HepG2 (cell line): ENCODE results near the gene AGAP1. TPM values are rescaled to one million over a fixed set of nuclear protein-coding genes. Genes with fewer than 3 reads are reported as not detected.
A peak's percentile ranks its signal among the peaks of the same experiment; 100 is the strongest.

ENCODE experiments used
- BRCA1 ChIP-seq: sonication (generic); formaldehyde crosslinking; IDR thresholded peaks from 2 replicates; pipeline ENCODE4 v1.4.0; 2020; ENCODE audit warnings: missing genetic modification reagents
- CENPT ChIP-seq: sonication (generic); formaldehyde crosslinking; IDR thresholded peaks from 2 replicates; pipeline ENCODE4 v1.8.0; 2022; ENCODE audit warnings: low read depth, mild to moderate bottlenecking, moderate library complexity, missing genetic modification reagents
- MIER3 ChIP-seq: IDR thresholded peaks from 2 replicates; pipeline ENCODE4 v1.6.1; 2016; ENCODE audit warnings: missing compliant biosample characterization, borderline replicate concordance
- MTF1 ChIP-seq: sonication (generic); formaldehyde crosslinking; IDR thresholded peaks from 2 replicates; pipeline ENCODE4 v1.5.0; 2020; ENCODE audit warnings: missing genetic modification reagents
- PHF20 ChIP-seq: sonication (generic); formaldehyde crosslinking; IDR thresholded peaks from 2 replicates; pipeline ENCODE4 v1.5.0; 2020; ENCODE audit warnings: mild to moderate bottlenecking, missing genetic modification reagents
- PLRG1 ChIP-seq: fragments of 450-650 bp; conservative IDR thresholded peaks from 2 replicates; pipeline ENCODE4 v1.6.1; 2016
- RELA ChIP-seq: sonication (generic); formaldehyde crosslinking; IDR thresholded peaks from 2 replicates; pipeline ENCODE4 v1.4.0; 2020; ENCODE audit warnings: missing genetic modification reagents
- SNRNP70 ChIP-seq: fragments of 200-400 bp; formaldehyde crosslinking; IDR thresholded peaks from 2 replicates; pipeline ENCODE4 v1.6.1; 2017; ENCODE audit warnings: mild to moderate bottlenecking, low read depth, low read length, moderate library complexity
- SOX5 ChIP-seq: IDR thresholded peaks from 2 replicates; pipeline ENCODE4 v1.6.1; 2016; ENCODE audit warnings: borderline replicate concordance
- SP5 ChIP-seq: IDR thresholded peaks from 2 replicates; pipeline ENCODE4 v1.6.1; 2016; ENCODE audit warnings: low read depth, borderline replicate concordance
- SSRP1 ChIP-seq: IDR thresholded peaks from 2 replicates; pipeline ENCODE4 v1.6.1; 2016; ENCODE audit warnings: control low read depth
- XRCC5 ChIP-seq: fragments of 200-400 bp; formaldehyde crosslinking; optimal IDR thresholded peaks from 2 replicates; pipeline ENCODE3; 2017; ENCODE audit warnings: mild to moderate bottlenecking, low read length
- ZBTB38 ChIP-seq: sonication (generic); formaldehyde crosslinking; IDR thresholded peaks from 2 replicates; pipeline ENCODE4 v1.5.1; 2020; ENCODE audit warnings: mild to moderate bottlenecking, missing genetic modification reagents
- ZBTB46 ChIP-seq: sonication (generic); formaldehyde crosslinking; IDR thresholded peaks from 2 replicates; pipeline ENCODE4 v1.4.0; 2020; ENCODE audit warnings: mild to moderate bottlenecking, missing genetic modification reagents, borderline replicate concordance
- ZFP82 ChIP-seq: sonication (generic); formaldehyde crosslinking; IDR thresholded peaks from 2 replicates; pipeline ENCODE4 v1.5.1; 2020; ENCODE audit warnings: mild to moderate bottlenecking, missing genetic modification reagents, borderline replicate concordance
- ZFX ChIP-seq: sonication (generic); formaldehyde crosslinking; IDR thresholded peaks from 2 replicates; pipeline ENCODE4 v1.4.0; 2020; ENCODE audit warnings: mild to moderate bottlenecking, low read depth, missing genetic modification reagents, moderate library complexity
- ZFY ChIP-seq: sonication (generic); formaldehyde crosslinking; IDR thresholded peaks from 2 replicates; pipeline ENCODE4 v1.4.0; 2020; ENCODE audit warnings: missing genetic modification reagents
- ZMYM4 ChIP-seq: sonication (generic); formaldehyde crosslinking; IDR thresholded peaks from 2 replicates; pipeline ENCODE4 v1.8.1; 2023; ENCODE audit warnings: mild to moderate bottlenecking, missing genetic modification reagents
- ZNF577 ChIP-seq: sonication (generic); formaldehyde crosslinking; IDR thresholded peaks from 2 replicates; pipeline ENCODE4 v1.4.0; 2020; ENCODE audit warnings: mild to moderate bottlenecking, low read depth, missing genetic modification reagents, borderline replicate concordance
- ZNF616 ChIP-seq: sonication (generic); formaldehyde crosslinking; IDR thresholded peaks from 2 replicates; pipeline ENCODE4 v1.5.0; 2020; ENCODE audit warnings: low read depth, mild to moderate bottlenecking, missing genetic modification reagents
- ZNF737 ChIP-seq: sonication (generic); formaldehyde crosslinking; IDR thresholded peaks from 2 replicates; pipeline ENCODE4 v1.5.0; 2020; ENCODE audit warnings: missing genetic modification reagents, mild to moderate bottlenecking, borderline replicate concordance
- ZNF75D ChIP-seq: sonication (generic); formaldehyde crosslinking; IDR thresholded peaks from 2 replicates; pipeline ENCODE4 v1.8.1; 2023; ENCODE audit warnings: missing genetic modification reagents, mild to moderate bottlenecking, borderline replicate concordance
- polyA plus RNA-seq, 8 experiments: library from polyadenylated mRNA; depleted of rRNA in 3 of 8; stranded (reverse) in 7 of 8; unstranded in 1 of 8; fragments of >200 nt; fragmentation: Illumina TruSeq in 4 of 8; extraction: Trizol in 4 of 8; gene quantifications; 2 replicates each; pipeline versions ENCODE4 v1.2.1 to v1.2.3, GENCODE V29; 2011 to 2016; ENCODE audit warnings: low read depth in 4 of 8, missing spikeins in 1 of 8, mixed read lengths in 1 of 8; ENCODE audit not compliant: insufficient read depth in 1 of 8
- total RNA-seq, 5 experiments: library from RNA; depleted of rRNA; stranded (reverse); fragments of >200 nt; fragmentation: Illumina TruSeq; extraction: Trizol; gene quantifications; 2 replicates each; pipeline ENCODE4 v1.2.3, GENCODE V29; 2016; ENCODE audit warnings: low read depth in 1 of 5
- TF ChIP-seq, protein P1 (sequence below): sonication (generic); formaldehyde crosslinking; IDR thresholded peaks from 2 replicates; pipeline ENCODE4 v1.4.0; 2020; ENCODE audit warnings: mild to moderate bottlenecking, missing genetic modification reagents, borderline replicate concordance
- TF ChIP-seq, protein P2 (sequence below): sonication (generic); formaldehyde crosslinking; IDR thresholded peaks from 2 replicates; pipeline ENCODE4 v1.4.0; 2020; ENCODE audit warnings: mild to moderate bottlenecking, missing genetic modification reagents
- TF ChIP-seq, protein P3 (sequence below): IDR thresholded peaks from 2 replicates; pipeline ENCODE4 v1.6.1; 2016; ENCODE audit warnings: control low read depth

The AGAP1 gene
- total and polyA plus RNA-seq, 2 of the 13 experiments (the other 11 are each of a cell fraction or from before 2014, with no cell fraction given): 21.2 to 32.7 TPM

DNA sequence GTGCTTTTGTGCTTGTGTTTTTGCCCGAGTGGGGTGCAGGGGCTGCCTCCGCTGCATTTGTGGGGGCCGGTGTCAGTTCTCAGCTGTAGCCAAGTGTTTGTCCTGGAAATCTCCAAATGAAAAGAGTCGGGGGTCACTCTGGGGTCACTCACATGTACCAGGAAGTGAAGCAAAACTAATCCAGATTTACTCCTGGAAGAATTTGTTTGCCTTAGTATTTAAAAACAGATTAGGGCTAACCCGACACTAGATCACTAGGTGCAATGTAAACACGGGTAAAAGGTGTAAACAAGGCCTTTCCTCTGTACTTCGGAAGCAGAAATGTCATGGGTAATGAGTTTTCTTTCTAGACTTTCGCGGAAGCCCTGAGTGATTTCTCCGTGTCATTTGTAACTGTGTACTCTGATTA, 624.0 kb downstream of the AGAP1 start (continued):
- TF ChIP-seq SOX5 (CRISPR knock-in tag): peak; percentile 93
- TF ChIP-seq ZNF577 (CRISPR knock-in tag): no peak
- TF ChIP-seq ZMYM4 (CRISPR knock-in tag): peak; percentile 80
- TF ChIP-seq SP5 (CRISPR knock-in tag): peak; percentile 80
- peak; percentile 92; the same call in 1 of the 2 replicates for TF ChIP-seq MIER3 (CRISPR knock-in tag)
- no peak for TF ChIP-seq ZNF616
- TF ChIP-seq, protein P1, sequence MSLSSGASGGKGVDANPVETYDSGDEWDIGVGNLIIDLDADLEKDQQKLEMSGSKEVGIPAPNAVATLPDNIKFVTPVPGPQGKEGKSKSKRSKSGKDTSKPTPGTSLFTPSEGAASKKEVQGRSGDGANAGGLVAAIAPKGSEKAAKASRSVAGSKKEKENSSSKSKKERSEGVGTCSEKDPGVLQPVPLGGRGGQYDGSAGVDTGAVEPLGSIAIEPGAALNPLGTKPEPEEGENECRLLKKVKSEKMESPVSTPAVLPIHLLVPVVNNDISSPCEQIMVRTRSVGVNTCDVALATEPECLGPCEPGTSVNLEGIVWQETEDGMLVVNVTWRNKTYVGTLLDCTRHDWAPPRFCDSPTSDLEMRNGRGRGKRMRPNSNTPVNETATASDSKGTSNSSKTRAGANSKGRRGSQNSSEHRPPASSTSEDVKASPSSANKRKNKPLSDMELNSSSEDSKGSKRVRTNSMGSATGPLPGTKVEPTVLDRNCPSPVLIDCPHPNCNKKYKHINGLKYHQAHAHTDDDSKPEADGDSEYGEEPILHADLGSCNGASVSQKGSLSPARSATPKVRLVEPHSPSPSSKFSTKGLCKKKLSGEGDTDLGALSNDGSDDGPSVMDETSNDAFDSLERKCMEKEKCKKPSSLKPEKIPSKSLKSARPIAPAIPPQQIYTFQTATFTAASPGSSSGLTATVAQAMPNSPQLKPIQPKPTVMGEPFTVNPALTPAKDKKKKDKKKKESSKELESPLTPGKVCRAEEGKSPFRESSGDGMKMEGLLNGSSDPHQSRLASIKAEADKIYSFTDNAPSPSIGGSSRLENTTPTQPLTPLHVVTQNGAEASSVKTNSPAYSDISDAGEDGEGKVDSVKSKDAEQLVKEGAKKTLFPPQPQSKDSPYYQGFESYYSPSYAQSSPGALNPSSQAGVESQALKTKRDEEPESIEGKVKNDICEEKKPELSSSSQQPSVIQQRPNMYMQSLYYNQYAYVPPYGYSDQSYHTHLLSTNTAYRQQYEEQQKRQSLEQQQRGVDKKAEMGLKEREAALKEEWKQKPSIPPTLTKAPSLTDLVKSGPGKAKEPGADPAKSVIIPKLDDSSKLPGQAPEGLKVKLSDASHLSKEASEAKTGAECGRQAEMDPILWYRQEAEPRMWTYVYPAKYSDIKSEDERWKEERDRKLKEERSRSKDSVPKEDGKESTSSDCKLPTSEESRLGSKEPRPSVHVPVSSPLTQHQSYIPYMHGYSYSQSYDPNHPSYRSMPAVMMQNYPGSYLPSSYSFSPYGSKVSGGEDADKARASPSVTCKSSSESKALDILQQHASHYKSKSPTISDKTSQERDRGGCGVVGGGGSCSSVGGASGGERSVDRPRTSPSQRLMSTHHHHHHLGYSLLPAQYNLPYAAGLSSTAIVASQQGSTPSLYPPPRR (CRISPR knock-in tag): peak; percentile 100
- no peak for TF ChIP-seq ZBTB46 (CRISPR knock-in tag)
- TF ChIP-seq ZNF75D: no peak
- TF ChIP-seq, protein P2, sequence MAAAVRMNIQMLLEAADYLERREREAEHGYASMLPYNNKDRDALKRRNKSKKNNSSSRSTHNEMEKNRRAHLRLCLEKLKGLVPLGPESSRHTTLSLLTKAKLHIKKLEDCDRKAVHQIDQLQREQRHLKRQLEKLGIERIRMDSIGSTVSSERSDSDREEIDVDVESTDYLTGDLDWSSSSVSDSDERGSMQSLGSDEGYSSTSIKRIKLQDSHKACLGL (CRISPR knock-in tag): no peak
- TF ChIP-seq MTF1: no peak
- TF ChIP-seq ZFP82 (CRISPR knock-in tag): no peak
- no peak for TF ChIP-seq SNRNP70
- peak; percentile 74; the same call in 1 of the 2 replicates for TF ChIP-seq BRCA1 (CRISPR knock-in tag)
- TF ChIP-seq RELA (CRISPR knock-in tag): no peak
- TF ChIP-seq, protein P3, sequence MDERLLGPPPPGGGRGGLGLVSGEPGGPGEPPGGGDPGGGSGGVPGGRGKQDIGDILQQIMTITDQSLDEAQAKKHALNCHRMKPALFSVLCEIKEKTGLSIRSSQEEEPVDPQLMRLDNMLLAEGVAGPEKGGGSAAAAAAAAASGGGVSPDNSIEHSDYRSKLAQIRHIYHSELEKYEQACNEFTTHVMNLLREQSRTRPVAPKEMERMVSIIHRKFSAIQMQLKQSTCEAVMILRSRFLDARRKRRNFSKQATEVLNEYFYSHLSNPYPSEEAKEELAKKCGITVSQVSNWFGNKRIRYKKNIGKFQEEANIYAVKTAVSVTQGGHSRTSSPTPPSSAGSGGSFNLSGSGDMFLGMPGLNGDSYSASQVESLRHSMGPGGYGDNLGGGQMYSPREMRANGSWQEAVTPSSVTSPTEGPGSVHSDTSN (CRISPR knock-in tag): no peak
- TF ChIP-seq PHF20 (CRISPR knock-in tag): no peak
- peak; percentile 54 for TF ChIP-seq ZFX
- TF ChIP-seq ZFY (CRISPR knock-in tag): 0 out of 2 replicates have a peak, but pooled peaks have one; percentile 43
- TF ChIP-seq ZNF737: no peak
- TF ChIP-seq CENPT (CRISPR knock-in tag): no peak
- TF ChIP-seq SSRP1 (CRISPR knock-in tag): no peak
- no peak for TF ChIP-seq XRCC5
- TF ChIP-seq PLRG1: no peak
- TF ChIP-seq ZBTB38 (CRISPR knock-in tag): no peak
